Right renal cortex interstitium (tissue), 3 donors: ENCODE measurements around the gene NR5A2. TPM values are rescaled to one million over a fixed set of nuclear protein-coding genes. Genes with fewer than 3 reads are reported as not detected.

ENCODE experiments used
- DNase-seq, 3 donors: peaks; one replicate each; pipeline ENCODE4 v3.0.0-alpha.2; 2013; ENCODE audit warnings: low read depth in 3 of 3, low spot score in 2 of 3
- polyA plus RNA-seq, 3 donors: library from polyadenylated mRNA; unstranded; fragments of 120-200 nt; gene quantifications; one replicate each; pipeline ENCODE4 v1.2.1, GENCODE V29; 2013; ENCODE audit not compliant: insufficient read length in 3 of 3

Gene NR5A2
- polyA plus RNA-seq, 3 donors = 2.2 to 2.5 (median 2.4) TPM

DNA sequence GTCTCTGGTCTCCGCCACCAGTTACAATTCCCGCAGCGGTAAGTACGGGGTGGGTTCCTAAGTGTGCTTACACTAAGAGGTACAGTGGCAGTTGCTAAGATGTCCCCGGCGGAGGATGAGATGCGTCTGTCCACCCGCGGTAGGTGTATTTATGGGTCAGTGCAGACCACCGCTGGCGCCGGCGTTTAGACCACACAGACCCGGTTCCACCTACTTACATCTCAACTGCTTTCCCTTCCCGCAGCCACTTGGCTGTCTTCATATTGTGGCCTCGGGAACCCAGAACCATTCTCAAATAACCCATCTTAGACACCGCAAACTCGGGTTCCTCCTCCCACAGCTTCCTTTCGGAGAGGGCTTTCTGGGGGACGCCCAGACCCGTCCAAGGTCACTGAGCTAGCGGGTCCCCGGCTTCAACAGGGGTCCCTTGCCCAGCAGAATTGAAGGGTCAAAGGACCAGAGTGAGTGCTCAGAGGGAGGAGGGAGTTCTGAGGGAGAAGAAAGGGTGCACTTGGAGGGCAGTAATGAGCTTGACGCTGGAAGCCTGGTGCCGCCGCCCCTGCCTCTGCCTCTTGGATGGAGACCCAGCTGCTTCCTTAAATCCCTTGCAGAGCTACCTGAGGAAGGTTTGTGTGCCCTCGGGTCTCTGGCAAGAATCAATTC, 8.6 kb downstream of the NR5A2 start:
- DNase-seq = no peak

DNA sequence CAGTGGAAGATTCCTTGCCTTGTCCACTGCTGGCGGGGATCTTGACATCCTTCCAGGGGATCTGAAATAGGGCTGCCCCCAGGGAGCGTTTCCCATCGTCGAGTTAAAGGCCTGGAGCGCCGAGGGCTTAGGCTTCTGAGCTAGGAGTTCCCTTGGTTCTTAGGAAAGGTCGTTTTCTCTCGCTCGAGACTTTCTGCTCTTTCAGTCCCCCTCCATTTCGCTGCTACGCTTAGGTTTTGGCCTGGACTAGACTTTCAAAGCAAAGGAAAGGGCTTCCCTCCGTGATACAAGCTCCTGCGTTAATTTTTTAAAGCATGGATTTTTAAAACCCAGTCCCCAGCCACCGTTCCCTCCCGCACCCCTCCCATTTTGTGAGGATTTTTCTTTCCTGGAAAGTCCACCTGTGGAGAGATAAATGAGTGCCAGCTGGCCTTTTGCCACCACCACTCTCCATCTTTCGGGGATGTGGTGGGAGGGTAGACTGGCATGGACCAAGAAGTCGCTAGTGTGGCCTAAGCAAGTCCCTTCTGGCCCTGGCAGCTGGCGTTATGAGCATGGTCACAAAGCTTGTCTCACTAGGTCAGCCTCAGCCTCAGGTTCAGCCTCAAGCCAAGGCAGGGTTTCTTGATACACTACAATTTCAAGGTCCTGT, 9.2 kb downstream of the NR5A2 start:
- no peak for DNase-seq

DNA sequence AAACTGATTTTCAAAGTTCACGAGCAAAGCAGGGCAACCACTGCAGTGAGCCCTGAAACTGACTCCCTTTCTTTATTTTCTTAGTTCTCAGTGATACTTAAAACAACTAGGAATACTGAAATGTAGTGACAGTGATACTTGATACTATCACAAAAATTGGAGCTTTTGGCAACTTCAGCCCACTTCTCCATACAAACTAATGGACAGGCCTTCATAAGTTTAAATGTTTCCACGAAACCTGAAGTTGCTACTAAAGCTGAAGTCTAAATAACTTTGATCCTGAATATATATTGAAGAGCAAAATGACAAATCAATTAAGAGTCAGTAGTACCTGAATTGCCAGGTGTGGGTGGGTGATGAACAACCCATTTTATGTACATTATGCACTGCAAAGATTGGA, 10.0 kb downstream of the NR5A2 start:
- no peak for DNase-seq

DNA sequence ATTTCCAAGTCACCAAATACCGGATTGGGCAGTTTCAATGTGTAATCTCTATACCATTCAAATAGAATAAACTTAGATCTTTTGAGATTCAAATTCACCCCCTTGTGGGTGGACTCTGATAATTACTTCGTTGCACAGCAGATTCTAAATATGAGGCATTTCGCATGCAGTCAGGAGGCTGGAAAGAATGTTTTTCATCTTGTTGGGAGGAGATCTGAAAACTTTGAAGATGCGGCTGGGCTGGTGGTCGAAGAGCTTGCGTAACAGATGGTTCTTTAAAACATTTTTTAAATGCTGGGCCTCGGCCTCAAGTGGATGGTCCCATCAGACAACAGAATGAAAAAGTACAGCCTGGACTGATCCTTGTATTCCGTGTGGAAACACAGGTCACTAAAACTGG, 10.4 kb downstream of the NR5A2 start:
- no peak for DNase-seq

DNA sequence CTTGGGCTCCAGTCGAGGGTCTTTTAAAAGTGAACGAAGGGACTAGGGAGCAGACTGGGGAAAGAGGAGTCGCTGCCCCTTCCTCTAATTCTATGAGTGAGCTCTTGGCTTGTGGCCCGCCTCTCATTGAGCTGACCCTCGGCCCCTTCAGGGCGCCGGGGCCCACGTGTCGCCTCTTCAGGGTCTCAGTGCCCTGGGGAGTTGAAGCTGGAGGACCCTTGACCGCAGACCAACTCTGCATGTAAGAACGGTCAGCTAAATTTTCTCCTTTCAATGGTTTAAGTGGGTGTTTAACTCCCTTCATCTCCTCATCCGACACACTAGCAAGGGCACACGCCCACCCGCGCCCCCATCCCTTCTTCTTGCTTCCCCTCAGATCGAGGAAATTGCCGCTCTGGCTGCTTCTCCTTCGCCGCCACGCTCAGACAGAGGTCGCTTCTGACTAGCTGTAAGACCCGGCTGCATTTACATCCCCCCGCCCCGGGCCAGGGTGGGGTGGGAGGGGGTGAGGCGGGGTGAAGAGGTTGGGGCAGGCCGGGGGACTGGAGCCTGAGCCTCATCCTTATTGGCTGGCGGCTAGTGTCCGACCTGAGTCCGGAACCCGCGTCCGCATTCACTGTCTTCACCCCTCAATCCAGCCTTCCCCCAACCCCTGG, 10.9 kb downstream of the NR5A2 start:
- DNase-seq = no peak

DNA sequence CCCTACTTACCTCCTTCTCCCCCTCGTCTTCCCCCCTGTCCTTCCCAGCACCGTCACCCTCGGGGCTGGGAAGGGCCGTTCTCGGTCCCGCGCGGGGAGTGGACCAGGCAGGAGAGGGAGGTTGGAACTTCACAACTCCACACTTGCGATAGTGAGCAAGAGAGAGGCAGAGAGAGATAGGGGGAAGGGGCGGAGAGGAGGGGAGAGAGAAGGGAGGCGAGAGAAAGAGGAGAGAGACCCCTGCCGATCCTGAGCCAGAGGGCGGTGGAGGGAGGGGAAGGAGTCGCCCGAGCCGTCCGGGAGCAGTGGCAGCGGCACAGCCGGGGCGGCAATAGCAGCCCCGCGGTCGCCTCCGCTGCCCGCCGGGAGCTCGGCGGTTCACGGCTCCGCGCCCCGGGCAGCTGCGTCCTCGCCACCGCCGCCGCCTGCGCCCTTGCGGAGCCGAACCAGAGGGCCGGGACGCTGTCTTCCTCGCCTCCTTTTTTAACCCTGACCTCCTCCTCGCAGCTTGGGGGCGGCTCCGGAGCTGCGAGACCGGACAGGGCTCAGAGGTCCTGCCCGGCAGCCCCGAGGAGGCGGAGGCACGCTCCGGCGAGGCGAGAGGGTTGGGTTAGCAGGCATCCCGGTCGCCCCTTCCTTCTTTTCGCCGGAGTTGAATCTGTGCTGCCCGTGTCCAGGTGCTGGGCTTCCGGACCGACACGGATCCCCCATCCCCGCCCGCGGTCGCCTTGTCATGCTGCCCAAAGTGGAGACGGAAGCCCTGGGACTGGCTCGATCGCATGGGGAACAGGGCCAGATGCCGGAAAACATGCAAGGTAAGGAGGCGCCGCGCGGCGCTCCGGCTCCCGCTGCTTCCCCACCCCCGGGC, 11.7 kb downstream of the NR5A2 start:
- DNase-seq = no peak

DNA sequence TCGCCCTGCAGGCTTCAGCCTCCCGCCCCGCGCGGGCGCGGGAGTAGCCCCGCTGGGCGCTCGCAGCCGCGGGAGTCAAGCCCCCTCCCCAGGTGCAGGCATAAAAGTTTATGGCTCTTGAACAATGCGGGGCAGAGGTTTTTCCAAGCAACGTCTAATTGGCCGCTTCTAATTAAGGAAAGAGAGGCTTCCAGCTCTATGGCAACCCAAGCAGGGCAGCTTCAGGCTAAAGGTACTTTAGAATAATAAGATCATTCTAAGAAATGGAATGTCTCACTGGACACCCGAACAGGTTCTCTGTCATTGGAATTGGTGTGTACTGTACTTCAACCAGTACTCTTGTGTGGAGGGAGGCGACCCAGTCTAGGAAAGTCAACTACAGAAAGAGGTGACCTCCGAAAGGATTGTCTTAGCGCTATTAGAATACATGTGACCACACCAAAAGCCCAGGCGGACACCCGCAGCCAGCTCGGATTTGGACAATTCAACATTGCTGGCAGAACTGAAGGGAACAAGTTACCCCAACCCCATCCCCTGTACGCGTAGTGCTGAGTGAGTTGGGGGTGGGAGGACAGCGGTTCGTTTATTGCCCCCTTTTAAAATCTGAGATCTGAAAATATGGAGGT, 12.5 kb downstream of the NR5A2 start:
- DNase-seq = no peak

DNA sequence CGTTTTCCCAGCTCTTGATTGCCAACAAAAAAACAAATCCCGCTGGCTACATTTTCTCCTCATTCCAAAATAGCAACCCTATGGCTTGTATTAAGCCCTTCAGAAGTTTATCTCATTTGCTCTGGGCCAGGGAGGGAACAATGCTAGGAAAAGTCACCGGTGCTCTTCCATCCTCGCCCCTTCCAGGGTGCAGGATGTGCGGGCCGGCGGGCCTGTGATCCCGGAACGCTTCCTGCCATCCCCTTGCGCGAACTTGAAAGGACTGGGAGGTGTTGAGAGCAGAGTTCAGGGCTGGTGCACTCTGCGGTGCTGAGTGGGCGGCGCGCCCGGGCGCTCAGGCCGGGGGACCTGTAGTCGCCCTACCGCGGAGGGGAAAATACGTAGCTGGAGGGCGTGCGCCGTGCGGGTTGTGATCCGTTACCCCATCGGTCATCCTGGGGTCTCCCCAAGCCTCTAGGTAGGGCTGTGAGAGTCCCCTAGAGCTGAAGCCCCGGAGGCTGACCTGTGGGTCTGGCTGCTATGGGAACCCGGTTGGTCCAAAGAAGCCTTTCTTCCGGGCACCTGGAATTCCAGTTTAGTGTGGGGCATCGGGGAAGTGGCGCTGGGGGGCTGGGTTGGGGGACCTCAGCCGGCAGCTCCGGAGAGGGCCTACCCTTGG, 13.1 kb downstream of the NR5A2 start:
- no peak for DNase-seq

DNA sequence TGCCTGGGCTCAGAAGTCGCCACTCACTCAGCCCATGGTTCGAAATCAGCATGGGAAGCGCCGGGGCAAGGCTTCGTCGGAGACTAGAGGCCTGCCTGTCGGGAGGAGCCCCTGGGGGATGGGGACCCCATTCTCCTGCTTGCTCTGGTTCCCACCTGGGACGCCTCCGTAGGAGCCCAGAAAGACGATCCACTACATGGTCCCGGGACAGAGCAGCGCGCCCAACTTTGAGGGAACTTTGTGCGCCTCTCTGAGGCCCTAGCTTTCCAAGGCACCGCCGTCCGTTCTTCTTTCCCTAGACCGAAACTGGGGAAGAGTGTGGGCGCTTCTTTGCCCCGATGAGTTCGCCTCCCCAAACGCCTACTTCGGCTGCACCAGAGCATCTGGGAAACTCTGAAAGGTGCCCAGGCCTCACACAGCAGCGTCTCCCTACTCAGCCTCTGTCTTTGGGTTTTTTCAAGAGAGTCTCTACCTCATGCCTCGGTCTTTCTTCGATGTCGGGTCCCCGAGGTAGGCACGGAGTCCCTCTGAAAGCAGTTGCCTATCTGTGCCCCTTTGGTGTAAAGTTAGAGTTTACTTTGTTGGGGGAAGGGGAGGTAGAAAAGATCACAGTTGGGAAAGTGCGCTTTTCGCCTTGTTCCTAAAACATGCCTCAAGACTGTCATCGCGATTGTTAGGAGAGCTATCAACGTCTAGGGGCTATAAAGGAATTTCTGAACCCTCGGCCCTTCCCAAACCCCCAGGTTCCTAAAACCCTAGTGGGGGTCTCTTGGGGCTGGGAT, 14.0 kb downstream of the NR5A2 start:
- no peak for DNase-seq

DNA sequence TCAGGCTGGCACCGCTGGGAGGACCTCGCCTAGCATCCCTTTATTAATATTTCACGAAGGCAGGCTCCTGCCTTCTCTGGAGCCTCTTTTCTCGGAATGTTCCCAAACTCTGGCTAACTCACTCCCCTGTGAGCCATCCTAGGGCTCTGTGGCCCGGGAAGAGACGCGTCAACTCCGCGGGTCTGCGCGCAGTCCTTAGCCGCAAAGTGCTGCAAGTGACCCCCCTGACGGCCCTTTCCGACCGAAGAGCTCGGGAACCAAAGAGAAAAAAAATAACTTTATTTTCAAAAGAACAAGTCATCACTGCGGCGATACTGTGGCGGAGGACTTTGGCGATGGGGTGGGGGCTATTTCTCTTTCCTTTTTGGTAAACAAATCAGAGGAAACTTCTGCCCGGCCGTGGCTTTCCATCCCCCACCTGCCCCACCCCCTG, 14.6 kb downstream of the NR5A2 start:
- no peak for DNase-seq

DNA sequence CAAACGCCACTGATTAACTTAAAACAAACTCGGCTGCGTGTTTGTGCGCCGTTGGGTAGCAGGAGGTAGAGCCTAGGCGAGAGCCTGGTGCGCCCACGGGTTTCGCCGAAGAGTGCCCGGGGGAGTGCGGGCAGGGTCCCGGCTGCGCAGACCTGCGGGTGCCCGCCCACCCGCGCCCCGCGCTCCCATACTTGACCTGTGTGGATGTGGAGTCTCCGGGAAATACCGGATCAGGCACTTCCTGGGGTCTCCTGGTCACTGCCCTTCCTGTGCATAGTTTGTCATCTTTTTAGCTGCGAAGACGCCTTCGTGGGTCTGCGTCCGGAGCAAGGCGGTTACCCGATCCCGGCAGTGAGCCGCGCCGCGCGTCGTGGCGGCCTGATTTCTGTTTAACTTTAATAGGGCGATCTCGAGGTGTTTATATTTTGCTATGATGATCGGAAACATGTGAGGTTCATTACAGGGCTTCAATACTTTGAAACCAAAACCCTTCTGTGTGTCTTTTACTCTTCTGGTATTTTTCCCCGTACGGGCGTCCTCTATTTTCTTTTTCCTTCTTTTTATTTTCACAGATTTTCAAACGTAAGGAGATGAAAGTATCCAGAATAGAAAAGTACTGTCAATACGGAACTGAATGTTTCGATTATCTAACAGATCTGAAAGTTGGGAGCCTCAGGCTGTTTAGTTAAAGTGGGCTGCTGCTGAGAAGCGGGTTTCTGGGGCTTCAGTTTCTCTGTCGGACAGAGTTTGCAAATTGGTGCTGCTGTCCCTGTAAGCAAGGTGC, 15.2 kb downstream of the NR5A2 start:
- DNase-seq = no peak

DNA sequence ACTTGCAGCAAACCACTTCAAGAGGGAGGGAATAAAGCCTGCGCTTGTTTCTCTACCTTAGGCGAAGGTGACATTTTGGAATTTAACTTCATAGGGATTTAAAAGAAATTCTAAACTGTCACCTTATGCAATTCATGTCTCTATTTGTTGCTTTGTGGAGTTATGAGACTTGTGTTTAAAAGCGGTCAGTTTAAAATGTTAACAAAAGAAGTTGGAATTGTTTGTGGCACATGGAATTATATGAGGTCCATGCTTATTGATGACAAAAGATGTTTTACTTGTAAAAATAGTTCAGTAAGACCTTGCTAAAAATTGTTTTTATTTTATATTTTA, 15.8 kb downstream of the NR5A2 start:
- no peak for DNase-seq

DNA sequence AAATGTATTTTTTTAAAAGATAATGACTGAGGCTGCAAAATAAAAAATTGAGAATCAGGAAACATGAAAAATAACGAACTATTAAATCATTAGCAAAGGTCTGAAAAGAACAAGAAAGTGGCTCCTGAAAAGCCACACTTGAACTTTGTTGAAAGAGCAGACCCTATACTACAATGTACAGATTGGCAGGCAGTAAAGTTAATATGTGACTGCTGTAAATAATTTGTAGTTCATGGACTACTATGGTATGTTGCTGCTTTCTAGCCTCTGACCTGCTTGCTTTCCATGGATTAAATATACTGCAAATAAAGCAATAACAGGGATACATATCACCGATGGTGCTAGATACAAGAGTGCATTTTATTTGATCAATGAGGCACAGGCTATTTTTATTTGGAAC, 18.6 kb downstream of the NR5A2 start:
- DNase-seq = no peak

DNA sequence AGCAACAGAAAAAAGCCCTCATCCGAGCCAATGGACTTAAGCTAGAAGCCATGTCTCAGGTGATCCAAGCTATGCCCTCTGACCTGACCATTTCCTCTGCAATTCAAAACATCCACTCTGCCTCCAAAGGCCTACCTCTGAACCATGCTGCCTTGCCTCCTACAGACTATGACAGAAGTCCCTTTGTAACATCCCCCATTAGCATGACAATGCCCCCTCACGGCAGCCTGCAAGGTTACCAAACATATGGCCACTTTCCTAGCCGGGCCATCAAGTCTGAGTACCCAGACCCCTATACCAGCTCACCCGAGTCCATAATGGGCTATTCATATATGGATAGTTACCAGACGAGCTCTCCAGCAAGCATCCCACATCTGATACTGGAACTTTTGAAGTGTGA, 20.7 kb downstream of the NR5A2 start:
- DNase-seq = no peak

DNA sequence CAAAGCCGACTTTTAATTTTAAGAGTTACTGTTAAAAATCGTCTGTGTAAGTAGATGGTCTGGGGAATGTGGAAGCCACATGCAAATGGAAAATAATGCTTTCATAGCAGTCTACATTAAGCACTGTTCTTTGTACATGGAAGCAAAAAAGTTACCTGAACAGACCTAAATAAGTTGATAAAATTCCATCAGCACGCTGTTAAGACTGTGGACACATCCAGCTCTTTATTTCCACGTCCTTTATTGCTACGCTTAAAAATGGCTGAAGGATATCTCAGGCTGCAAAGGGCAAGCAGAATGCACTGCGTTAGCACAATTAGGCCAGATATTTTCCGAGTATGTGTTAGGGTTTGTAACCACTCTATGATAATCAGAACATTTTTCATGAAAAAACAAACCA, 22.3 kb downstream of the NR5A2 start:
- no peak for DNase-seq

DNA sequence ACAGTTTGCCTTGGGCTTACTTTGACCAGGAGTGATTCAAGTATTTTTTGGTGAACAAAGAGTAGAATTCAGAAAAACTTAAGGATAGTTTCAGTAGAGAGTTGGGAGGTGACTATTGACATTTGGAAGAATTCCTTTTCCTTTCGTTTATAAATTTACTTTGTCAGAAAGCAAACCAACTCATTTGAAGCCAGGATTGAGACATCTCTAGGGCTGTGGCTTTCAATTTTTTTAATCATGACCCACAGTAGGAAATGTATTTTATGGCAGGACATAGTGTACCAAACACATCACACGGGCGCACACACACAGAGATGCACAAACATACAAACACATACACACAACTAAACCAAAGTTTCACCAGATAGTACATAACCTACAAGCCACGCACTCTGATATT, 24.1 kb downstream of the NR5A2 start:
- DNase-seq = no peak

DNA sequence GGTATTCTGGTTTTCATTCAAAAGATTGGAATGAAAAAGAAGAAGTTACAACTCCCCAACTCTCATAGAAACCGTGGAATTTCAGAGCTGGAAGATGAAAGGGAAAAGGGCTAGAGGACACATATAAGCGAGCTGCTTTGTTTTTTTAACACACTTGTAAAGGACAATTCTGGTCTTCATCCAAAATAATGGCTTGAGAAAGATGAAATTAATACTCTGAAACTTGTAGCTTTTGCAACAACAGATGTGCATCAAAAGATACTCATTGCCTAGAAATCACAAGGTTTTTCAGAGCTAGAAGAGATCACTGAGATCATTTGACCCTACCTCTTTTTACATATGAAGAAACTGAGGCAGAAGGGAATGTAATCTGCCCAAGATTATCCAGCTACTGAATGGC, 25.6 kb downstream of the NR5A2 start:
- DNase-seq = no peak

DNA sequence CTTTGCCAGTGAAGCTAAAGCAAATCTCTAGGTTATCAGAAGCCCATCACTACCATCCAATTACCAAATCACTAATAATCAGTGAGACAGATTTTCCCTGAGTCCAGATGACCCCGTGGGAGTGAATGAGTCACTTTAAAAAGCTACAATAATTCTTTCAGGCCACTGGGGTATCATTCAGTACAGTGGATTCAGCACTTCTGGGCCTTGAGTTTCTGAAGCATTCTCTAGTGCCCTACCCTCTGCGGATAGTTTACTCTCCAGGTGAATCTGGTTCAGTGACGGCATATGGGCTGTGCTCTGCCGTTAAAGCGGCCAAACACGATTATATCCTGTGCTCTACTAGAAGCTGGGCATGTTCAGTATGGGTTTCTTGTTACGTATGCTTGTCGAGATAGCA, 26.1 kb downstream of the NR5A2 start:
- DNase-seq = no peak

DNA sequence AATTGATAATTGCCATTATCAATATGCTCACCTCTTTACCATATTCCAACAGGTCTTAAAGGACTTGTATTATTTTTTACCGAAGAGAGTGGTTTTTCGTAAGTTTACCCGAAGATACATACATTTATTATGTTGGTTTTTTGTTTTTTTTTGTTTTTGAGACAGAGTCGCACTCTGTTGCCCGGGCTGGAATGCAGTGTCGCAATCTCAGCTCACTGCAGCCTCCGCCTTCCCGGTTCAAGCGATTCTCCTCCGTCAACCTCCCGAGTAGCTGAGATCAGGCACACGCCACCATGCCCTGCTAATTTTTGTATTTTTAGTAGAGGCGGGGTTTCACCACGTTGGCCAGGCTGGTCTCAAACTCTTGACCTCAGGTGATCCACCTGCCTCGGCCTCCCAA, 30.8 kb downstream of the NR5A2 start:
- no peak for DNase-seq
